HG03039 (cell line): Measurements from ENCODE around the gene MARS1.
"Not testable (repeated sequence)": the region's sequence is repeated elsewhere in the genome, so short reads cannot be mapped to it uniquely, and the experiment has no call there.

ENCODE experiments used
- ATAC-seq: cut with Tn5 transposase; IDR thresholded peaks from one replicate; pipeline ENCODE4 v1.9.1; 2021; ENCODE audit warnings: mild to moderate bottlenecking, moderate library complexity; ENCODE audit not compliant: unreplicated experiment

The MARS1 gene

GRCh38 chr12:57487597-57488401 is at the start of gene MARS1:
TSS of gene MARS1 (plus strand) at chr12:57488068. CDS start at chr12:57488091, 23 bp downstream.
- peak; percentile 95 for ATAC-seq

- no peak for ATAC-seq
Observed at GRCh38 chr12:57438400-57438799, 49.5 kb upstream of the MARS1 start.

GRCh38 chr12:57439762-57440266 is 48.1 kb upstream of the MARS1 start:
- no peak for ATAC-seq

- not testable (repeated sequence) for ATAC-seq
Observed at GRCh38 chr12:57441393-57441792, 46.5 kb upstream of the MARS1 start.

- no peak for ATAC-seq
Observed at GRCh38 chr12:57441846-57442427, 45.9 kb upstream of the MARS1 start.

- not testable (repeated sequence) for ATAC-seq
Observed at GRCh38 chr12:57444337-57444736, 43.5 kb upstream of the MARS1 start.

- ATAC-seq: no peak
Observed at GRCh38 chr12:57444744-57445143, 43.1 kb upstream of the MARS1 start.

GRCh38 chr12:57446292-57446960 is 41.4 kb upstream of the MARS1 start:
- ATAC-seq: no peak

GRCh38 chr12:57448669-57449068 is 39.2 kb upstream of the MARS1 start:
- no peak for ATAC-seq

GRCh38 chr12:57449375-57449774 is 38.5 kb upstream of the MARS1 start:
- no peak for ATAC-seq

- no peak for ATAC-seq
Observed at GRCh38 chr12:57450057-57450456, 37.8 kb upstream of the MARS1 start.

- ATAC-seq: no peak
Observed at GRCh38 chr12:57451233-57451778, 36.6 kb upstream of the MARS1 start.

- no peak for ATAC-seq
Observed at GRCh38 chr12:57452181-57452936, 35.5 kb upstream of the MARS1 start.

- ATAC-seq: no peak
Observed at GRCh38 chr12:57452937-57453509, 34.8 kb upstream of the MARS1 start.

- ATAC-seq: no peak
Observed at GRCh38 chr12:57454213-57454565, 33.7 kb upstream of the MARS1 start.

- ATAC-seq: no peak
Observed at GRCh38 chr12:57454566-57455373, 33.1 kb upstream of the MARS1 start, which contains the start of gene INHBE. TSS of gene INHBE (plus strand) at chr12:57455307. CDS start at chr12:57455537, 230 bp downstream.

- no peak for ATAC-seq
Observed at GRCh38 chr12:57455374-57456144, 32.3 kb upstream of the MARS1 start.

- no peak for ATAC-seq
Observed at GRCh38 chr12:57456145-57456700, 31.6 kb upstream of the MARS1 start.
